ENCODE results near the gene COPS7B.

COPS7B gene

GRCh38 chr2:231752061-231752460, 34.2 kb upstream of the COPS7B start:
- 0 out of 2 replicates have a peak, but pooled peaks cover 3% of the 10 kb centered on the region for H3K4me1 ChIP-seq (ENCODE audit: control insufficient read depth, low read length)
- H3K27ac ChIP-seq (ENCODE audit: low read depth, low read length), result no peak overlapping the region
- H3K9me2 ChIP-seq (replicated peaks; ENCODE audit: control insufficient read depth, low read length), result no peaks in the 10 kb centered on the region
- H3K27me3 ChIP-seq (ENCODE audit: control insufficient read depth, low read length), result no peaks in the 10 kb centered on the region
- no peaks in the 10 kb centered on the region for H4K20me1 ChIP-seq (ENCODE audit: control insufficient read depth, insufficient read depth, low read depth, low read length)
- no peaks in the 10 kb centered on the region for H3K79me2 ChIP-seq (ENCODE audit: control insufficient read depth, low read length)
- no peak overlapping the region for H3K4me2 ChIP-seq (ENCODE audit: low read length)
- no peaks in the 10 kb centered on the region for H3F3A ChIP-seq (ENCODE audit: control insufficient read depth, insufficient read depth)
- no peaks in the 10 kb centered on the region for H3K36me3 ChIP-seq (ENCODE audit: control insufficient read depth, low read length)
- no peak for TF ChIP-seq CTCF (IDR thresholded peaks at IDR 0.05; ENCODE audit: low read depth, low read length, poor library complexity, severe bottlenecking)
- TF ChIP-seq EZH2phosphoT487 (IDR thresholded peaks at IDR 0.05; ENCODE audit: borderline replicate concordance, low read length), result no peak
- no peaks in the 10 kb centered on the region for H3K9me3 ChIP-seq (ENCODE audit: control insufficient read depth, insufficient read depth, low read length)
- no peak overlapping the region for H3K4me3 ChIP-seq (ENCODE audit: low read length)

GRCh38 chr2:231761735-231762134, 24.5 kb upstream of the COPS7B start:
- H3K79me2 ChIP-seq (ENCODE audit: control insufficient read depth, low read length), result peaks cover 4% of the 10 kb centered on the region
- no peaks in the 10 kb centered on the region for H3F3A ChIP-seq (ENCODE audit: control insufficient read depth, insufficient read depth)
- TF ChIP-seq EZH2phosphoT487 (IDR thresholded peaks at IDR 0.05; ENCODE audit: borderline replicate concordance, low read length) (no peak), CTCF (IDR thresholded peaks at IDR 0.05; ENCODE audit: low read depth, low read length, poor library complexity, severe bottlenecking) (no peak)
- no peaks in the 10 kb centered on the region for H3K27me3 ChIP-seq (ENCODE audit: control insufficient read depth, low read length)
- no peaks in the 10 kb centered on the region for H3K9me2 ChIP-seq (replicated peaks; ENCODE audit: control insufficient read depth, low read length)
- H3K4me1 ChIP-seq (ENCODE audit: control insufficient read depth, low read length), result peaks cover 7% of the 10 kb centered on the region
- H3K9me3 ChIP-seq (ENCODE audit: control insufficient read depth, insufficient read depth, low read length), result no peaks in the 10 kb centered on the region
- H3K36me3 ChIP-seq (ENCODE audit: control insufficient read depth, low read length), result no peaks in the 10 kb centered on the region
- H3K27ac ChIP-seq (ENCODE audit: low read depth, low read length), result no peak overlapping the region
- peaks cover 6% of the 10 kb centered on the region; the same call in 1 of the 2 replicates for H4K20me1 ChIP-seq (ENCODE audit: control insufficient read depth, insufficient read depth, low read depth, low read length)
- no peak overlapping the region for H3K4me2 ChIP-seq (ENCODE audit: low read length)
- no peak overlapping the region for H3K4me3 ChIP-seq (ENCODE audit: low read length)

- no peak overlapping the region for H3K4me2 ChIP-seq (ENCODE audit: low read length)
- H3K79me2 ChIP-seq (ENCODE audit: control insufficient read depth, low read length), result peaks cover 4% of the 10 kb centered on the region
- H3K36me3 ChIP-seq (ENCODE audit: control insufficient read depth, low read length), result no peaks in the 10 kb centered on the region
- H3K4me3 ChIP-seq (ENCODE audit: low read length), result no peak overlapping the region
- no peaks in the 10 kb centered on the region for H3K27me3 ChIP-seq (ENCODE audit: control insufficient read depth, low read length)
- no peaks in the 10 kb centered on the region for H3K9me3 ChIP-seq (ENCODE audit: control insufficient read depth, insufficient read depth, low read length)
- H3K9me2 ChIP-seq (replicated peaks; ENCODE audit: control insufficient read depth, low read length), result no peaks in the 10 kb centered on the region
- no peaks in the 10 kb centered on the region for H3F3A ChIP-seq (ENCODE audit: control insufficient read depth, insufficient read depth)
- H3K27ac ChIP-seq (ENCODE audit: low read depth, low read length), result no peak overlapping the region
- peaks cover 6% of the 10 kb centered on the region; the same call in 1 of the 2 replicates for H4K20me1 ChIP-seq (ENCODE audit: control insufficient read depth, insufficient read depth, low read depth, low read length)
- no peak for TF ChIP-seq CTCF (IDR thresholded peaks at IDR 0.05; ENCODE audit: low read depth, low read length, poor library complexity, severe bottlenecking)
- TF ChIP-seq EZH2phosphoT487 (IDR thresholded peaks at IDR 0.05; ENCODE audit: borderline replicate concordance, low read length), result no peak
- peaks cover 7% of the 10 kb centered on the region for H3K4me1 ChIP-seq (ENCODE audit: control insufficient read depth, low read length)
These were observed 22.1 kb upstream of the COPS7B start for GRCh38 chr2:231764124-231764523.
